ENCODE results near the gene ANGPTL2.

The ANGPTL2 gene

GRCh38 chr9:127045148-127045547 lies 77.3 kb downstream of the ANGPTL2 start:
- DNase-seq = no peak

DNA sequence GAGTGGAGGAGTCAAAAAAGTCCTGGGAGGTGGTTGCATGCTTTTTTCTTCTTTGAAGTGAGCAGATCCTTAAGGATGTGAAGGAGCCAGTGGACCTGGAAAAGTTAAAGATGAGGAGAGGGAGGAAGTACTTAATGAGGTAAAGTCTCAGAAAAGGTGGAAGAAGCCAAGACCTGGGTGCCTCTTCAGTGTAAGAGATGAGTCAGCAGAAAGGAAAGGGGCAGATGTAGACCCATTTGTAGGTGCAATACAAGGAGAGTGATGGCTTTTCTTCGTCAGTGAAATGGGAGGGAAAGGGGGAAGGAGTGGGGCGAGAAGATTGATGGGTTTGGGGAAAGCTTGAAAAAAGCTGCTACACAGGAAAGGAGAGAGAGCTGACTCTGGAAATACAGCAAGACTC lies 82.9 kb downstream of the ANGPTL2 start:
- no peak for DNase-seq

GRCh38 chr9:127038531-127038930 lies 83.9 kb downstream of the ANGPTL2 start:
- DNase-seq = no peak

Data from hematopoietic multipotent progenitor cell treated with erythropoietin and hydrocortisone succinate and interleukin-3 and kit ligand, for 8 days (in vitro differentiated cells).